ENCODE data around the gene TMEM234.

GRCh38 chr1:32220746-32221580 lies 1.2 kb downstream of the TMEM234 start:
- TF ChIP-seq CTCF (IDR thresholded peaks at IDR 0.05) = no peak
- no peak for TF ChIP-seq SIN3A (IDR thresholded peaks at IDR 0.05; ENCODE audit: borderline replicate concordance, insufficient read depth, low read depth, low read length)
- no peak for TF ChIP-seq POLR2AphosphoS5 (IDR thresholded peaks at IDR 0.05; ENCODE audit: low read depth, low read length)
- TF ChIP-seq TCF7L2 (IDR thresholded peaks at IDR 0.05; ENCODE audit: low read depth, low read length) = no peak
- TF ChIP-seq REST (IDR thresholded peaks at IDR 0.05; ENCODE audit: insufficient read depth in 1 of 2, low read depth in 2 of 2, low read length in 1 of 2) = no peak

All from Panc1 (cell line).